Left ventricle myocardium inferior (tissue), 1 donor: ENCODE data around the gene F2. TPM values are rescaled to one million over a fixed set of nuclear protein-coding genes. Genes with fewer than 3 reads are reported as not detected.
"Not testable (repeated sequence)": the region's sequence is repeated elsewhere in the genome, so short reads cannot be mapped to it uniquely, and the experiment has no call there.

Experiments used
- DNase-seq: peaks from one replicate; pipeline ENCODE4 v3.0.0-alpha.2; 2020
- H3K27ac ChIP-seq: fragments of 200-600 bp; replicated peaks from 2 replicates; pipeline ENCODE4 v1.8.0; 2021
- H3K27me3 ChIP-seq: fragments of 200-600 bp; 2 replicates; pipeline ENCODE4 v1.8.0; 2021; ENCODE audit warnings: low read depth
- H3K36me3 ChIP-seq: fragments of 200-600 bp; 2 replicates; pipeline ENCODE4 v1.8.0; 2021
- H3K4me1 ChIP-seq: fragments of 200-600 bp; 2 replicates; pipeline ENCODE4 v1.8.0; 2021
- H3K4me3 ChIP-seq: fragments of 200-600 bp; 2 replicates; pipeline ENCODE4 v1.8.0; 2021; ENCODE audit warnings: mild to moderate bottlenecking, moderate library complexity
- H3K9me3 ChIP-seq: fragments of 200-600 bp; replicated peaks from 2 replicates; pipeline ENCODE4 v1.8.0; 2021
- intact Hi-C: fragments of 100-400 bp; cut with micrococcal nuclease; formaldehyde crosslinking; loops from one replicate; pipeline ENCODE4 v1.11.0; 2022
- total RNA-seq: library from RNA; stranded (reverse); fragmentation: NEBNext Ultra II Directional; extraction: Animal tissue kit (Norgen Biotek cat#: 25700); gene quantifications from one replicate; pipeline ENCODE4 v1.2.1, GENCODE V29; 2021
- TF ChIP-seq, protein P1 (sequence below): fragments of 200-600 bp; IDR thresholded peaks from 2 replicates; pipeline ENCODE4 v1.8.0; 2021; ENCODE audit warnings: antibody characterized with exemption, mild to moderate bottlenecking, borderline replicate concordance
- donor health status: DM: no; HTN: yes; CAD: no; lungs with severe emphysema.

F2 gene
- total RNA-seq, 1 donor from 2014 or later: not detected

GRCh38 chr11:46712874-46713576 lies 6.0 kb upstream of the F2 start:
- no peak overlapping the region for H3K4me3 ChIP-seq
- H3K4me1 ChIP-seq: peaks cover 20% of the 10 kb centered on the region
- peak overlapping the region; percentile 91 for H3K27ac ChIP-seq
- TF ChIP-seq, protein P1, sequence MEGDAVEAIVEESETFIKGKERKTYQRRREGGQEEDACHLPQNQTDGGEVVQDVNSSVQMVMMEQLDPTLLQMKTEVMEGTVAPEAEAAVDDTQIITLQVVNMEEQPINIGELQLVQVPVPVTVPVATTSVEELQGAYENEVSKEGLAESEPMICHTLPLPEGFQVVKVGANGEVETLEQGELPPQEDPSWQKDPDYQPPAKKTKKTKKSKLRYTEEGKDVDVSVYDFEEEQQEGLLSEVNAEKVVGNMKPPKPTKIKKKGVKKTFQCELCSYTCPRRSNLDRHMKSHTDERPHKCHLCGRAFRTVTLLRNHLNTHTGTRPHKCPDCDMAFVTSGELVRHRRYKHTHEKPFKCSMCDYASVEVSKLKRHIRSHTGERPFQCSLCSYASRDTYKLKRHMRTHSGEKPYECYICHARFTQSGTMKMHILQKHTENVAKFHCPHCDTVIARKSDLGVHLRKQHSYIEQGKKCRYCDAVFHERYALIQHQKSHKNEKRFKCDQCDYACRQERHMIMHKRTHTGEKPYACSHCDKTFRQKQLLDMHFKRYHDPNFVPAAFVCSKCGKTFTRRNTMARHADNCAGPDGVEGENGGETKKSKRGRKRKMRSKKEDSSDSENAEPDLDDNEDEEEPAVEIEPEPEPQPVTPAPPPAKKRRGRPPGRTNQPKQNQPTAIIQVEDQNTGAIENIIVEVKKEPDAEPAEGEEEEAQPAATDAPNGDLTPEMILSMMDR: no peak
- intact Hi-C loops: no loop called here
- no peak for DNase-seq
- no peaks in the 10 kb centered on the region for H3K9me3 ChIP-seq
- H3K27me3 ChIP-seq: no peaks in the 10 kb centered on the region
- no peaks in the 10 kb centered on the region for H3K36me3 ChIP-seq

- H3K27me3 ChIP-seq, H3K27ac ChIP-seq, DNase-seq, H3K36me3 ChIP-seq, H3K4me3 ChIP-seq, intact Hi-C loops, H3K9me3 ChIP-seq, H3K4me1 ChIP-seq: not testable (repeated sequence)
Measured at GRCh38 chr11:46717825-46718154, 1.2 kb upstream of the F2 start.

DNA sequence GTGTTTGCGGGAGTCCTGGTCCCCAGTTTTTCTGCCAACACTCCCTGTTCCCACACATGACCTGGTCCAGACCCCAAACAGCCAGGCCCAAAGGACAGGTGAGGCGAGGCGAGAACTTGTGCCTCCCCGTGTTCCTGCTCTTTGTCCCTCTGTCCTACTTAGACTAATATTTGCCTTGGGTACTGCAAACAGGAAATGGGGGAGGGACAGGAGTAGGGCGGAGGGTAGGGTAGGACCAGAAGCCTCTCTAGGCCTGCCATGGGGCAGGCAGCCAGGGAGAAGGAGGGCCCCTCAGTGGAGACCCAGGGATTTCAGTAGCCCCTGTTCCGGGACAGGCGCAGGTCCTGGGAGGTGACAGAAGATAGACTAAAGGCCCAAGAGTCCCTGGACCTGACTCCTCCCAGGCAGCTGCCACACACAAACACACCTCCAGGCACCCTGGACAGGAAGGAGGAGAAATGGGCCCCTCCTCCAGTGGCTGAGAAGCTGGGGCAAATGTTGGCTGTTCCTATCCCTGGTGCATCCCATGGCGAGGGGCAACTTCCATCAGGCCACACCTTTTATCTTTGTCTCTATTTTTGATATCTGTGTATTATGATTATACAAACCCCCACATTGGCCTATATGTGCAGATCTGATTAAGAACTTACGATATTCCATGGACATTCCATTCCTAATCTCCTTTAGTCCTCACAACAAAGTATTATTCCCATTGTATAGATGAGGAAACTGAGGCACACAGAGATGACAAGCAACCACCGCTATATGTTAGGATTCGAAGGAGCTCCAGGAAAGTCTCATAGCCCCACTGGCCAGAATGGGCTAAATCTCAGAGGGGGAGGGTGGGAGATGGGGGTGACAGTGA lies 626 bp upstream of the F2 start:
- H3K4me1 ChIP-seq: no peaks in the 10 kb centered on the region

GRCh38 chr11:46719543-46720218 lies 668 bp downstream of the F2 start:
- intact Hi-C loops: no loop called here
- no peaks in the 10 kb centered on the region for H3K9me3 ChIP-seq
- TF ChIP-seq, protein P1: no peak
- H3K27me3 ChIP-seq: no peaks in the 10 kb centered on the region
- no peak overlapping the region for H3K4me3 ChIP-seq
- DNase-seq: no peak
- H3K27ac ChIP-seq: no peak overlapping the region
- H3K36me3 ChIP-seq: no peaks in the 10 kb centered on the region
- no peaks in the 10 kb centered on the region for H3K4me1 ChIP-seq

More for the DNA sequence above, 626 bp upstream of the F2 start:
- intact Hi-C loops: no loop called here
- Histone ChIP-seq H3K9me3 (no peaks in the 10 kb centered on the region), H3K4me3 (no peak overlapping the region), H3K27me3 (no peaks in the 10 kb centered on the region), H3K27ac (no peak overlapping the region), H3K36me3 (no peaks in the 10 kb centered on the region)
- TF ChIP-seq, protein P1: no peak
- no peak for DNase-seq

- H3K9me3 ChIP-seq: no peaks in the 10 kb centered on the region
- TF ChIP-seq, protein P1: no peak
- intact Hi-C loops: no loop called here
Measured at GRCh38 chr11:46721286-46721685, 2.3 kb downstream of the F2 start.

More at GRCh38 chr11:46721286-46721685, 2.3 kb downstream of the F2 start:
- H3K27me3 ChIP-seq: no peaks in the 10 kb centered on the region
- no peaks in the 10 kb centered on the region for H3K4me1 ChIP-seq
- DNase-seq: no peak
- no peak overlapping the region for H3K27ac ChIP-seq
- no peak overlapping the region for H3K4me3 ChIP-seq
- no peaks in the 10 kb centered on the region for H3K36me3 ChIP-seq
